Melanocyte of skin (primary cell): Measurements from ENCODE around the gene CARD19. TPM values are rescaled to one million over a fixed set of nuclear protein-coding genes. Genes with fewer than 3 reads are reported as not detected.

Experiments
- total RNA-seq, 2 donors: library from RNA; depleted of rRNA; stranded (reverse); fragments of >200 nt; gene quantifications; 2 replicates each; pipeline ENCODE4 v1.2.3, GENCODE V29; 2012

The CARD19 gene, protein sequence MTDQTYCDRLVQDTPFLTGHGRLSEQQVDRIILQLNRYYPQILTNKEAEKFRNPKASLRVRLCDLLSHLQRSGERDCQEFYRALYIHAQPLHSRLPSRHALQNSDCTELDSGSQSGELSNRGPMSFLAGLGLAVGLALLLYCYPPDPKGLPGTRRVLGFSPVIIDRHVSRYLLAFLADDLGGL
- total RNA-seq, result 10 to 100 TPM; 40.3 to 86.9 TPM

DNA sequence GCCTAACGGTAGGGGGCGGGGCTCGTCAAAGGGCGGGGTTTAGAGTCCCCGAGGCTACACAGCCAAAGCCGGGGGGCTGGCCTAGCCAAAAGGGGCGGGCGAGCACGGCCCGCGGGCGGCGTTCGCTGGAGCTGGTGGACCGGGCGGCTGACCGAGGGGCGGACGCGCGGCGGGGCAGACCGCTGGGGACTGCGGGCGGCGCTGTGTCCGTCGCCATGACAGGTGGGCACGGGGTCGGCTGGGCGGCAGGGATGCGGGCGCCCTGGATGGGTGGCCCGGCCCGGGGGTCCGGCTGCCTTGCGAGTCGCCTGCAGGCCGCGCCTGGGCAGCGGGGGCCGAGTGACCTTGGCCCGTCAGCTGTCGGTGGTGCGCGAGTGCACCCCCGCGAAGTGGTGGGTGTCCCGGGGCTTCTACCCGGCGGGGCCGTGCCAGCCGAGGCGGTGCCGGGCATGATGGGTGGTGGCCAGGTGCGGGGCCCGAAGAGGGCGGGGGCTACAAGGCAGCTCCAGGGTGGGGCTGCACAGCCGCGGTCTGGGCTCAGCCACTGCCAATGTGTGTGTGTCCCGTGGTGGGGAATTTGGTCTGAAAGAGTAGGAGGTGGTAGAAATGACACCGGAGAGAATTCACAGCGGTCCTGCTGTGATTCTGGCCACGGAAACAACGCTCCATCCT lies at the start of gene CARD19:
Gene CARD19, plus strand, starts transcription at position 87 of the 672 bp plus-strand sequence. Its CDS starts 129 bp downstream, at position 216.

DNA sequence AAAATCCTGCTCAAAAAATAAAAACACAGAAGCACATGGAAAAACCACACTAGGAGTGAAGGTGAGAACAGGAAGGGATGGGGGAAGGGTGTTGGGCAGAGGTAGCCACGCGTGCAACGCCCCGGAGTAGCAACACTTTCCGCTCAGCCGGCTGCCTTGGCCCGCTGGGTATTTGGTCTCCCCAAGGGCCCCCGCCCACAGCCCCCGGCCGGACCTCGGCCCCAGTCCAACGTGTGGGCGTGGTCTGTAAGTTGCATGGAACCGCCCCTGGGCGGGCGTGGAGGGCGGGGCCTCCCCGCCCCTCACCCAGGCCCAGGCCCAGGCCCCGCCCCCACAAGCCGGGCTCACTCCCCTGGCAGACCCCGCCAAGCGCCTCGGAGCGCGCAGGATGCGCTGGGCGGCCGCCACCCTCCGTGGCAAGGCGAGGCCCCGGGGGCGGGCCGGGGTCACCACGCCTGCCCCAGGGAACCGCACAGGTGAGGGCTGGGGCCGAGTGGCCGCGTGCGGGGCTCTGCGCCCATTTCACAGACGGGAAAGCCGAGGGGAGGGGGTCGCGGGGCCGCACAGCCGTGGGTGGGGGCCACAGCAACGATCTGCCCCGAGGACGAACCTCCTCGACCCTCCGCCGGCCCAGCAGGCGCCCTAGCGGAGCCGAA lies 37.5 kb upstream of the CARD19 start, which contains the start of gene SUSD3:
Gene SUSD3, plus strand, starts transcription at position 347 of the 656 bp plus-strand sequence. Its CDS starts 42 bp downstream, at position 389.

DNA sequence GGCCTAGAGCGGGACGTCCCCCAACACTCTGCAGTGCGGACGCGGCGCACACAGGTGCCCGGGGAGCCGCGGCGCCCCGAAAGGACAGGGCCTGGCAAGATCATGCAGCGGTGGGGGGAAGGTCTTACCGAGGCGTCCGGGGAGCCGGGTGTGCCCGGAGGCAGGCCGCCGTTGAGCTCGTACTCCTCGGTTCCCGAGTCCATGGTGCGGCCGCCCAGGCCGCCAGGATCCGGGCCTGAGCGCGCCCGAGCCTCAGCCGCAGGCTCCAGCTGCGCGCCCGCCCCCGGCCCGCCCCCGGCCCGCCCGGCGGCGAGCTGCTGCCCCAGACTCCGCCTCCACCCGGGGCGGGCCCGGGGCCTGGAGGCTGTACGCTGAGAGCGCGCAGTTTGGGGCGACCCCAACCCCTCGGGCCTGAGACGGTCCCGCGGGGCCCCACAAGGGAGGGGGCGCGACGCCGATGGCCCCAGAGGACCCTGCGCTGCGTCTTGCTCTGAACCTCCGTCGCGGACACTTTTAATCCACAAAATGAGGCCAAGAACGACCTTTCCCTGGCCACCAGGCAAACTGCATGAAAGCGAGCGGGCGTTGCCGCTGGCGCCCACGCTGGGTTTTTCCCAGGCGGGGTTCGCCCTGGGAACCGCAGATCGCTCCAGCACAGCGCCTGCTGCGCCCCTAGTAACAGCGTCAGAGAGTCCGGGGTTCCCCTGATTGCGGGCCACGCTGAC lies 38.2 kb downstream of the CARD19 start, which contains the start of gene NINJ1:
Gene NINJ1, minus strand, starts transcription at position 237 of the 725 bp plus-strand sequence. Its CDS starts 34 bp downstream, at position 203.

Other genes with a start within 250 kb of the CARD19 start
- gene ZNF484, start 218.2 kb upstream of the CARD19 start, total RNA-seq, result 10 to 100 TPM; 11.7 to 12.4 TPM
- not detected for gene FGD3, start 148.7 kb upstream of the CARD19 start, total RNA-seq
- 1 to 10 TPM in 1 of 2 donors, under 1 TPM in 1; 0.69 to 5.3 TPM for gene SUSD3, start 37.5 kb upstream of the CARD19 start, total RNA-seq
- gene NINJ1, start 38.0 kb downstream of the CARD19 start, total RNA-seq, result 100 to 1,000 TPM in 1 of 2 donors, 10 to 100 TPM in 1; 73.6 to 128 TPM
- gene WNK2, start 87.9 kb downstream of the CARD19 start, total RNA-seq, result under 1 TPM; 0.34 to 0.67 TPM